Adrenal gland (tissue), 19 donors: ENCODE measurements around the gene CLEC4D. TPM values are rescaled to one million over a fixed set of nuclear protein-coding genes. Genes with fewer than 3 reads are reported as not detected.

Experiments used
- DNase-seq, 7 donors: peaks; one replicate each; pipeline ENCODE4 v3.0.0-alpha.2; 2019 to 2020
- H3K27ac ChIP-seq, 5 donors: fragments of 200-600 bp; sonication (generic) in 4 of 5; 1 replicate in 3 of 5; 2 replicates in 2 of 5; pipeline versions ENCODE4 v1.5.1 to v1.8.0; 2016 to 2020; ENCODE audit warnings: mild to moderate bottlenecking in 1 of 5
- H3K27me3 ChIP-seq: fragments of 200-600 bp; 2 replicates; pipeline ENCODE4 v1.8.0; 2021
- H3K36me3 ChIP-seq, 2 donors: fragments of 200-600 bp; replicated peaks in 1 of 2; 1 replicate in 1 of 2; 2 replicates in 1 of 2; pipeline versions ENCODE4 v1.5.1 to v1.8.0; 2018 to 2022
- H3K4me1 ChIP-seq, 2 donors: fragments of 200-600 bp; replicated peaks in 1 of 2; 1 replicate in 1 of 2; 2 replicates in 1 of 2; pipeline versions ENCODE4 v1.5.1 to v1.8.0; 2018 to 2021
- H3K4me3 ChIP-seq, 4 donors: fragments of 200-600 bp; sonication (generic) in 3 of 4; one replicate each; pipeline ENCODE4 v1.5.1; 2016 to 2018
- H3K9me3 ChIP-seq, 3 donors: fragments of 200-600 bp; sonication (generic) in 1 of 3; replicated peaks in 1 of 3; 1 replicate in 2 of 3; 2 replicates in 1 of 3; pipeline versions ENCODE4 v1.5.1 to v1.8.0; 2016 to 2021
- POLR2A ChIP-seq, 2 donors: fragments of 450-650 bp; IDR thresholded peaks; one replicate each; pipeline ENCODE4 v1.6.1; 2017; ENCODE audit warnings: antibody characterized with exemption in 2 of 2, mild to moderate bottlenecking in 2 of 2, moderate library complexity in 1 of 2
- WGBS, 4 donors: extraction: QIAGEN DNeasy Blood & Tissue Kit in 2 of 4; methylation state at CpG; one replicate each; pipeline versions ENCODE4 v1.1.5 to v1.1.7; 2013 to 2017; 5-methylcytosine and 5-hydroxymethylcytosine counted together
- intact Hi-C, 2 donors: fragments of 100-400 bp; cut with DNase I; formaldehyde crosslinking; loops; one replicate each; pipeline versions ENCODE4 v1.14.1 to v1.15.0; 2022 to 2023
- long read RNA-seq, 10 donors: library from polyadenylated mRNA in 3 of 10; unstranded in 2 of 10; stranded (forward) in 1 of 10; transcript quantifications; one replicate each; pipeline ENCODE4 v2.0.0 and lab custom pipeline, GENCODE V29; 2021 to 2026
- polyA plus RNA-seq, 3 donors: library from polyadenylated mRNA; stranded (reverse); fragments of 200-250 nt in 2 of 3; fragments of 350-450 nt in 1 of 3; fragmentation: Illumina TruSeq in 1 of 3; extraction: RNeasy Lipid Tissue Mini Kit (QIAGEN cat#74804) in 1 of 3; gene quantifications; one replicate each; pipeline ENCODE4 v1.2.3, GENCODE V29; 2013 to 2014
- total RNA-seq, 9 donors: library from RNA; depleted of rRNA in 4 of 9; stranded (reverse); fragments of >200 nt in 4 of 9; fragments of 120-200 nt in 1 of 9; fragmentation: NEBNext Ultra II Directional in 1 of 9; extraction: Animal tissue kit (Norgen Biotek cat#: 25700) in 1 of 9; gene quantifications; one replicate each; pipeline versions ENCODE4 v1.1.0 to v1.2.4, GENCODE V29; 2013 to 2023
- TF ChIP-seq, protein P1 (sequence below), 6 experiments: fragments of 450-650 bp in 4 of 6; fragments of 200-600 bp in 2 of 6; sonication (generic) in 1 of 6; IDR thresholded peaks; 1 replicate in 5 of 6; 2 replicates in 1 of 6; pipeline versions ENCODE4 v1.5.1 to v1.8.0; 2016 to 2021; ENCODE audit warnings: antibody characterized with exemption in 6 of 6, mild to moderate bottlenecking in 2 of 6, moderate library complexity in 1 of 6
- donor health status: healthy with polysubstance abuse.
- donor health status: Bipolar disorder and iron deficiency.
- donor health status: DM: yes; HTN: yes; CAD: no.
- donor health status: DM: no; HTN: no; CAD: no.
- donor health status: DM: no; HTN: no; CAD: no.
- donor health status: DM: yes; HTN: yes; CAD: no.

CLEC4D gene
- total RNA-seq (under 1 TPM in 3 of 9 donors, not detected in 6; 0.11 to 0.47 (median 0.16) TPM), polyA plus RNA-seq (under 1 TPM in 1 of 3 donors, not detected in 2; 0.22 TPM)
- long read RNA-seq, donor 1 = 0 reads
- long read RNA-seq, donor 2 = 0 reads
- long read RNA-seq, donor 3 = 0 reads
- long read RNA-seq, donor 4 = 0 reads
- long read RNA-seq, donor 5 = 0 reads
- long read RNA-seq, donor 6 = 0 reads
- long read RNA-seq, donor 7 = 0 reads
- long read RNA-seq, donor 8 = 0 reads
- long read RNA-seq, donor 9 = 0 reads
- long read RNA-seq, donor 10 = 0 reads

DNA sequence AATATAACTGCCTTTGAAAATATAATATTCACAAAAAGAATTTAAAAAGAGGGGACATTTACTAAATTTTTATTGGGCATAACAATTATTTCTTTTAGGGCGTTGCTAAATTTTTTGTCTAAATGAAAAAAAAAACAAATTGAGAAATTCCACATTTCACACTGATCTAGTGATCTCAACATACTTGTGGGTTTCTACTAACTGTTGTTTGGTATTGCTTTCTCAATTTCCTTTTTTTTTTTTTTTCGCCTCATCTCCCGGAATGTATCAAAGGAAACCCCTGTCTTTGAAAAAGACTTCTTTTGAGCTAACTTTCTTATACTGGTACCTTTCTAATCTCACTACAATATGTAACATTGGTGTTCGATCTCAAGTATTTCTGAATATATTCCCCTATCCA lies at the start of gene CLEC4D:
Gene CLEC4D, plus strand, starts transcription at position 248 of the 400 bp plus-strand sequence. CDS start 230 bp downstream, outside the sequence.
- Histone ChIP-seq H3K4me3 (no peak within 1 kb of the TSS), H3K27me3 (peaks cover 7% of the 10 kb centered on the region), H3K4me1 (no peaks in the 10 kb centered on the region), H3K36me3 (no peaks in the 10 kb centered on the region), H3K27ac (no peak within 1 kb of the TSS), H3K9me3 (no peaks in the 10 kb centered on the region)
- WGBS, 4 donors = 64 to 72% (median 69%) methylated on average over 4 of the region's 4 CpGs
- intact Hi-C loops = no loop called here
- DNase-seq = no peak
- TF ChIP-seq, protein P1, sequence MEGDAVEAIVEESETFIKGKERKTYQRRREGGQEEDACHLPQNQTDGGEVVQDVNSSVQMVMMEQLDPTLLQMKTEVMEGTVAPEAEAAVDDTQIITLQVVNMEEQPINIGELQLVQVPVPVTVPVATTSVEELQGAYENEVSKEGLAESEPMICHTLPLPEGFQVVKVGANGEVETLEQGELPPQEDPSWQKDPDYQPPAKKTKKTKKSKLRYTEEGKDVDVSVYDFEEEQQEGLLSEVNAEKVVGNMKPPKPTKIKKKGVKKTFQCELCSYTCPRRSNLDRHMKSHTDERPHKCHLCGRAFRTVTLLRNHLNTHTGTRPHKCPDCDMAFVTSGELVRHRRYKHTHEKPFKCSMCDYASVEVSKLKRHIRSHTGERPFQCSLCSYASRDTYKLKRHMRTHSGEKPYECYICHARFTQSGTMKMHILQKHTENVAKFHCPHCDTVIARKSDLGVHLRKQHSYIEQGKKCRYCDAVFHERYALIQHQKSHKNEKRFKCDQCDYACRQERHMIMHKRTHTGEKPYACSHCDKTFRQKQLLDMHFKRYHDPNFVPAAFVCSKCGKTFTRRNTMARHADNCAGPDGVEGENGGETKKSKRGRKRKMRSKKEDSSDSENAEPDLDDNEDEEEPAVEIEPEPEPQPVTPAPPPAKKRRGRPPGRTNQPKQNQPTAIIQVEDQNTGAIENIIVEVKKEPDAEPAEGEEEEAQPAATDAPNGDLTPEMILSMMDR (IDR thresholded peaks at IDR 0.05) = no peak
- TF ChIP-seq POLR2A (IDR thresholded peaks at IDR 0.05) = no peak

DNA sequence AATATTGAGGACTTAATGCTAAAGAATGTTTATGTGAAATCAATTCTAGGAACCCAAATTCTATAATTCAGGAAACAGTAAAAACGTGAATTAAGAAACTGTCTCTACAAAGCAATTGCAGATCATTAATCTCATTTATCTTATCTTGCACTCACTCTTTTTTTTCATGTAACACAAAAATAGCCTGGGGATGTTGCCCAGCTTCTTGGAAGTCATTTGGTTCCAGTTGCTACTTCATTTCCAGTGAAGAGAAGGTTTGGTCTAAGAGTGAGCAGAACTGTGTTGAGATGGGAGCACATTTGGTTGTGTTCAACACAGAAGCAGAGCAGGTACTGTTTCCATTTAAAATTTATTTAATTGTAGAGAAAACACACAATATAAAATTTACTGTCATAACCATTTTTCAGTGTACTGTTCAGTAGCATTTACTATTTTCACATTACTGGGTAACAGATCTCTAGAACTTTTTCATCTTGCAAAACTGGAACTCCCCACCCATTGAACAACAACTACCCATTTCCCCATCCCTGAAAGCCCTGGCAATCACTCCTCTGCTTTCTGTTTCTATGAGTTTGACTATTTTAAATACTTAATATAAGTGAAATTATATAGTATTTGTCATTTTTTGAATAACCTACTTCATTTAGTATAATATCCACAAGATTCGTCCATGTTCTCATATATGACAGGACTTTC lies 47.9 kb upstream of the CLEC4D start:
- TF ChIP-seq, protein P1 (IDR thresholded peaks at IDR 0.05) = no peak
- no peak for TF ChIP-seq POLR2A (IDR thresholded peaks at IDR 0.05)

DNA sequence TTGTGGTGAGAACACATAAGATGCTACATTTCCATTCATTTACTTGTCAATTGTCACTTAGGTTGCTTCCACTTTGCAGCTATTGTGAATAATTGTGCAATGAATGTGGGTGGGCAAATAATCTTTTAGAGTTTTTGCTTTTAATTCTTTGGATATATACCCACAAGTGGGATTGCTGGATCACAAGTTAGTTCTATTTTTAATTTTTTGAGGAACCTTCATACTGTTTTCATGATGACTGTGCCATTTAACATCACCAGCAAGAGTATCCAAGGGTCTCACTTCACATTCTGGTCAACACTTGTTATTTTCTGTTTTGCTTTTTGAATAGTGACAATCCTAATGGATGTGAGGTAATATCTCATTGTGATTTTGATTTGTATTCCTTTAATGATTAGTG lies 47.1 kb upstream of the CLEC4D start:
- Histone ChIP-seq H3K4me3 (no peak overlapping the region), H3K27ac (no peak overlapping the region), H3K4me1 (no peaks in the 10 kb centered on the region), H3K36me3 (no peaks in the 10 kb centered on the region), H3K27me3 (no peaks in the 10 kb centered on the region), H3K9me3 (peaks cover 0 to 4% (median 0%) of the 10 kb centered on the region in 3 donors)
- intact Hi-C loops = no loop called here
- TF ChIP-seq, protein P1 (IDR thresholded peaks at IDR 0.05) = no peak
- no peak for TF ChIP-seq POLR2A (IDR thresholded peaks at IDR 0.05)
- no peak for DNase-seq

More for the DNA sequence above, 47.9 kb upstream of the CLEC4D start:
- no peak overlapping the region for H3K27ac ChIP-seq
- no peaks in the 10 kb centered on the region for H3K9me3 ChIP-seq
- H3K4me3 ChIP-seq = no peak overlapping the region
- no peaks in the 10 kb centered on the region for H3K36me3 ChIP-seq
- intact Hi-C loops = no loop called here
- H3K4me1 ChIP-seq = no peaks in the 10 kb centered on the region
- WGBS, 4 donors = 0 to 24% (median 1%) methylated on average over 2 of the region's 2 CpGs
- no peaks in the 10 kb centered on the region for H3K27me3 ChIP-seq
- no peak for DNase-seq

DNA sequence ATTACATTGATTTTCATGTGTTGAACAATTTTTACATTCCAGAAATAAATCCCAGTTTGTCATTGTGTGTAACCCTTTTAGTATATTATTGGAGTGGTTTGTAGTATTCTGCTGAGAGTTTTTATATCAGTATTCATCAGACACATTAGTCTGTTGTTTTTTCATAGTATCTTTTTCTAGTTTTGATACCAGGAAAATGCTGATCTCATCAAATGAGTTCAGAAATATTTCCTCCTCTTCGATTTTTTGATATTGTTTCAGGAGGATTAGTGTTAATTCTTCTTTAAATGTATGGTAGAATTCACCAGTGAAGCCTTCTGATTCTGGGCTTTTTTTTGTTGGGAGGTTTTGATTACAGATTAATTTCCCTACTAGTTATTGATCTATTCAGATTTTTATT lies 42.2 kb upstream of the CLEC4D start:
- H3K4me1 ChIP-seq = no peaks in the 10 kb centered on the region
- no peak overlapping the region for H3K4me3 ChIP-seq
- no peaks in the 10 kb centered on the region for H3K36me3 ChIP-seq
- no peaks in the 10 kb centered on the region for H3K27me3 ChIP-seq
- WGBS, 4 donors = 59 to 67% (median 63%) methylated on average over 1 of the region's 1 CpG
- peaks cover 0 to 6% (median 0%) of the 10 kb centered on the region in 3 donors for H3K9me3 ChIP-seq
- H3K27ac ChIP-seq = no peak overlapping the region
- TF ChIP-seq, protein P1 (IDR thresholded peaks at IDR 0.05) = no peak
- TF ChIP-seq POLR2A (IDR thresholded peaks at IDR 0.05) = no peak
- intact Hi-C loops = no loop called here
- no peak for DNase-seq
